ENCODE results near the gene ATP4A.

The ATP4A gene

DNA sequence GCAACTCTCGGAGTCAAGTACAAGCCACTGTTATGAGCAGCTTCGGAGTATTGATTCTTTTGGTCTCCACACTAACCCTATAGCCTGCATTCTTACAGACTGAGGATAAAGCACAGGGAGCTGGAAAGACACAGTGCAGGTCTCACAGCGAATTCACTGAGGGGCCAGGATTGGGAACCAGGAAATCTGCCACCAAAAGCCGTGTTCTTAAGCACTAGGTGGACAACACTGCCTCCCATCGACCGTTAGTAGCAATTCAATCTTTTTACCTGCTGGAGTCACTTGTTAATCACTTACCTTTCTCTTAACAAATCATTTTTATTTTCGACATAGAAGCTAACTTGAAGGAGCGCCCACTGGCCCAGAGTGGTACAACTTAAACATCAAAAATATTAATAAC, 28.8 kb upstream of the ATP4A start:
- no peak overlapping the region for H3K27ac ChIP-seq
- H3K4me3 ChIP-seq (ENCODE audit: low read depth, low read length) = no peak overlapping the region
- TF ChIP-seq, protein P1, sequence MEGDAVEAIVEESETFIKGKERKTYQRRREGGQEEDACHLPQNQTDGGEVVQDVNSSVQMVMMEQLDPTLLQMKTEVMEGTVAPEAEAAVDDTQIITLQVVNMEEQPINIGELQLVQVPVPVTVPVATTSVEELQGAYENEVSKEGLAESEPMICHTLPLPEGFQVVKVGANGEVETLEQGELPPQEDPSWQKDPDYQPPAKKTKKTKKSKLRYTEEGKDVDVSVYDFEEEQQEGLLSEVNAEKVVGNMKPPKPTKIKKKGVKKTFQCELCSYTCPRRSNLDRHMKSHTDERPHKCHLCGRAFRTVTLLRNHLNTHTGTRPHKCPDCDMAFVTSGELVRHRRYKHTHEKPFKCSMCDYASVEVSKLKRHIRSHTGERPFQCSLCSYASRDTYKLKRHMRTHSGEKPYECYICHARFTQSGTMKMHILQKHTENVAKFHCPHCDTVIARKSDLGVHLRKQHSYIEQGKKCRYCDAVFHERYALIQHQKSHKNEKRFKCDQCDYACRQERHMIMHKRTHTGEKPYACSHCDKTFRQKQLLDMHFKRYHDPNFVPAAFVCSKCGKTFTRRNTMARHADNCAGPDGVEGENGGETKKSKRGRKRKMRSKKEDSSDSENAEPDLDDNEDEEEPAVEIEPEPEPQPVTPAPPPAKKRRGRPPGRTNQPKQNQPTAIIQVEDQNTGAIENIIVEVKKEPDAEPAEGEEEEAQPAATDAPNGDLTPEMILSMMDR (IDR thresholded peaks at IDR 0.05; ENCODE audit: low read depth, low read length) = peak; percentile 77
- H3K9me3 ChIP-seq (ENCODE audit: severe bottlenecking) = no peaks in the 10 kb centered on the region
- peak; percentile 29 for DNase-seq
- H3K36me3 ChIP-seq = no peaks in the 10 kb centered on the region
- no peaks in the 10 kb centered on the region for H3K27me3 ChIP-seq (ENCODE audit: insufficient read depth, low read depth, severe bottlenecking)

DNA sequence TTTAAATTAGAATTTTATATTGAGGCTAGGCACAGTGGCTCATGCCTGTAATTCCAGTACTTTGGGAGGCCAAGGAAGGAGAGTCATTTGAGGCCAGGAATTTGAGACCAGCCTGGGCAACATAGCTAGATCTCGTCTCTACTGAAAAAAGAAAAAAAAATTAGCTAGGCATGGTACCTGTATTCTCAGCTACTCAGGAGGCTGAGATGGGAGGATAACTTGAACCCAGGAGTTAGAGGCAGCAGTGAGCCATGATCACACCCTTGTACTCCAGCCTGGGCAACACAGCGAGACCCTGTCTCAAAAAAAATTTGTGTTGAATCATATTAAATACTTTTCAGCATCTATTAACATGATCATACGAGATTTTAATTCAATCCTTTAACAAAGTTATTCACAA, 27.4 kb upstream of the ATP4A start:
- Histone ChIP-seq H3K4me3 (ENCODE audit: low read depth, low read length) (no peak overlapping the region), H3K27ac (no peak overlapping the region), H3K9me3 (ENCODE audit: severe bottlenecking) (no peaks in the 10 kb centered on the region), H3K36me3 (no peaks in the 10 kb centered on the region), H3K27me3 (ENCODE audit: insufficient read depth, low read depth, severe bottlenecking) (no peaks in the 10 kb centered on the region)
- no peak for DNase-seq
- TF ChIP-seq, protein P1 (IDR thresholded peaks at IDR 0.05; ENCODE audit: low read depth, low read length) = no peak

DNA sequence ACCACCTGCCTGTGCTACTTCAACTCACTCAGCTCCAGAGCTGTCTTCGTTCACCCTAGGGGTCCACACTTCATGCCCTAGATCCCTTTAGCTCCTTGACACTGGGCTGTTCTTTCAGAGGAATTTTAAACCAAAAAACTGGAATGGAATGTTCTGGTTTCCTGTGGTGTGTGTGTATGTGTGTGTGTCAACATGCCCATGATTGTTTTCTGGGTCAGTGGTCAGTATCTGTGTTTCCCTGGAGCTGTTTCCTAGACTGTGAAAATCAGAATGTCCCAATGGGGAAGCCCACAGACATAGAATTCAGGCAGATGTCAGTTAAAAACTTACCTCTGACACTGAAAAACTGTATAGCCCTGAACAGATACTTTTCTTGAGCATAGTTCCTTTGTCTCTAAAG, 23.9 kb upstream of the ATP4A start:
- DNase-seq = no peak
- TF ChIP-seq, protein P1 (IDR thresholded peaks at IDR 0.05; ENCODE audit: low read depth, low read length) = no peak
- no peaks in the 10 kb centered on the region for H3K36me3 ChIP-seq
- no peaks in the 10 kb centered on the region for H3K27me3 ChIP-seq (ENCODE audit: insufficient read depth, low read depth, severe bottlenecking)
- H3K9me3 ChIP-seq (ENCODE audit: severe bottlenecking) = no peaks in the 10 kb centered on the region
- H3K4me3 ChIP-seq (ENCODE audit: low read depth, low read length) = no peak overlapping the region
- no peak overlapping the region for H3K27ac ChIP-seq

DNA sequence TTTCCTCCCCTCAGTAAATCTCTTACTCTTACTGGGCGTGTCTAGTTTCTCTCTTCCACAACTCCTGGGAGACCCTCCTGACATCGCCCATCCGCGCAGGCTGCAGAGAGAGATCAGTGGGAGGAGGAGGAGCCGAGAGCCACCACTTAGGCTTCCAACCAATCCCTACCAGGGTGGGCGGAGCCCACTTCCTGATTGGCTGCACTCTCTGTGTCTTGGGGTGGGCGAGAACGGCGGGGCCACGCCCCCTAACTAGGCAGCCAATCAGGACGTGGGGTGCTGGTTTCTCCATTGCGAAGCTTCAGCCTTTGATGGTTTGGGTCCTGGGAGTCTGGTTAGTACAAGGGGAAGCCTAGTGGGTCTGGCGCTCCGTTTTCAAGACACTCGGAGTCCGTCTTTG, 22.4 kb upstream of the ATP4A start, which contains the start of gene PMIS2:
Gene PMIS2 (plus strand): TSS at position 326 of the 400 bp plus-strand sequence. CDS start 87 bp downstream, outside the sequence.
- Histone ChIP-seq H3K27ac (no peak within 1 kb of the TSS), H3K4me3 (ENCODE audit: low read depth, low read length) (no peak within 1 kb of the TSS), H3K9me3 (ENCODE audit: severe bottlenecking) (no peaks in the 10 kb centered on the region), H3K27me3 (ENCODE audit: insufficient read depth, low read depth, severe bottlenecking) (no peaks in the 10 kb centered on the region), H3K36me3 (no peaks in the 10 kb centered on the region)
- DNase-seq = peak; percentile 21
- TF ChIP-seq, protein P1 (IDR thresholded peaks at IDR 0.05; ENCODE audit: low read depth, low read length) = no peak

DNA sequence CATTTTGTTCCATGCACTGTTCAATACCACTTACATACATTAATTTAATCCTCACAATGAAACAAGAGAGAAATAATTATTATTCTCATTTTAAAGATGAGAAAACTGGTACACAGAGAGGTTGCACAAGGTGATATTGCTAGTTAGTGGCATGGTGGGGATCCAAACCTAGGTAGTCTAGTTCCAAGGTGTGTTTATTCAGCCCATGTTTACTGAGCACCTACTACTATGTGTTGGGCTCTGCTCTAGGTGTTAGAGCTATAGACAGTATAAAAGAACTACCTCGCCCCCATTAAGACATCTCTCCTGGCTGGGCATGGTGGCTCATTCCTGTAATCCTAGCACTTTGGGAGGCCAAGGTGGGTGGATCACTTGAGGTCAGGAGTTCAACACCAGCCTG, 19.3 kb upstream of the ATP4A start:
- TF ChIP-seq, protein P1 (IDR thresholded peaks at IDR 0.05; ENCODE audit: low read depth, low read length) = no peak
- H3K36me3 ChIP-seq = no peaks in the 10 kb centered on the region
- peaks cover 4% of the 10 kb centered on the region for H3K9me3 ChIP-seq (ENCODE audit: severe bottlenecking)
- no peak overlapping the region for H3K4me3 ChIP-seq (ENCODE audit: low read depth, low read length)
- DNase-seq = no peak
- H3K27me3 ChIP-seq (ENCODE audit: insufficient read depth, low read depth, severe bottlenecking) = no peaks in the 10 kb centered on the region
- no peak overlapping the region for H3K27ac ChIP-seq

DNA sequence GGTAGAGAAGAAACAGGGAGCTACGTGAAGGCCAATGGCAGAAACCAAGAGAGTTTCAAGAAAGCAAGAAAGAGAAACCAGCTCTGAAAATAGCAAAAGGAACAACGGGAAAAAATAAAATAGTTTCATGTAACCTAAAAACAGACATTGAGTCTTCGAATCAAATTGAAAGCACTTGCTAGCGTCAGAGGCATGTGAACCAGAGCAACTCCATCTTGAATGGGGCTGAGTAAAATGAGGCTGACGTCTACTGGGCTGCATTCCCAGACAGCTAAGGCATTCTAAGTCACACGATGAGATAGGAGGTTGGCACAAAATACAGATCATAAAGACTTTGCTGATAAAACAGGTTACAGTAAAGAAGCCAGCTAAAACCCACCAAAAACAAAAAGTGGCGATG, 15.2 kb upstream of the ATP4A start:
- H3K9me3 ChIP-seq (ENCODE audit: severe bottlenecking) = peaks cover 13% of the 10 kb centered on the region
- H3K27ac ChIP-seq = no peak overlapping the region
- H3K27me3 ChIP-seq (ENCODE audit: insufficient read depth, low read depth, severe bottlenecking) = no peaks in the 10 kb centered on the region
- TF ChIP-seq, protein P1 (IDR thresholded peaks at IDR 0.05; ENCODE audit: low read depth, low read length) = no peak
- no peak for DNase-seq
- no peaks in the 10 kb centered on the region for H3K36me3 ChIP-seq
- H3K4me3 ChIP-seq (ENCODE audit: low read depth, low read length) = no peak overlapping the region
